ENCODE data around the gene PCDHGB6. TPM values are rescaled to one million over a fixed set of nuclear protein-coding genes. Genes with fewer than 3 reads are reported as not detected.

Gene PCDHGB6
- total RNA-seq, 1 experiment from 2014 or later, result 6.0 TPM

DNA sequence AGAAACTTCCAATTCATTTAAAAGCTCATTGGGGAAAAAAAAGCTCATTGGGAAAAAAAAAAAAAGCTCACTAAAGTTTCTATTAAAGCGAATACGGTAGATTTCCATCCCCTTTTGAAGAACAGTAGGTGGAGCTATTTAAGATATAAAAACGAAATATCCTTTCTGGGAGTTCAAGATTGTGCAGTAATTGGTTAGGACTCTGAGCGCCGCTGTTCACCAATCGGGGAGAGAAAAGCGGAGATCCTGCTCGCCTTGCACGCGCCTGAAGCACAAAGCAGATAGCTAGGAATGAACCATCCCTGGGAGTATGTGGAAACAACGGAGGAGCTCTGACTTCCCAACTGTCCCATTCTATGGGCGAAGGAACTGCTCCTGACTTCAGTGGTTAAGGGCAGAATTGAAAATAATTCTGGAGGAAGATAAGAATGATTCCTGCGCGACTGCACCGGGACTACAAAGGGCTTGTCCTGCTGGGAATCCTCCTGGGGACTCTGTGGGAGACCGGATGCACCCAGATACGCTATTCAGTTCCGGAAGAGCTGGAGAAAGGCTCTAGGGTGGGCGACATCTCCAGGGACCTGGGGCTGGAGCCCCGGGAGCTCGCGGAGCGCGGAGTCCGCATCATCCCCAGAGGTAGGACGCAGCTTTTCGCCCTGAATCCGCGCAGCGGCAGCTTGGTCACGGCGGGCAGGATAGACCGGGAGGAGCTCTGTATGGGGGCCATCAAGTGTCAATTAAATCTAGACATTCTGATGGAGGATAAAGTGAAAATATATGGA, 22.7 kb downstream of the PCDHGB6 start, which contains the start of gene PCDHGA12 (continued):
- TF ChIP-seq E2F1 (CRISPR knock-in tag; IDR thresholded peaks at IDR 0.05), result no peak
- TF ChIP-seq MYBL2 (CRISPR knock-in tag; IDR thresholded peaks at IDR 0.05), result no peak
- TF ChIP-seq, protein P1, sequence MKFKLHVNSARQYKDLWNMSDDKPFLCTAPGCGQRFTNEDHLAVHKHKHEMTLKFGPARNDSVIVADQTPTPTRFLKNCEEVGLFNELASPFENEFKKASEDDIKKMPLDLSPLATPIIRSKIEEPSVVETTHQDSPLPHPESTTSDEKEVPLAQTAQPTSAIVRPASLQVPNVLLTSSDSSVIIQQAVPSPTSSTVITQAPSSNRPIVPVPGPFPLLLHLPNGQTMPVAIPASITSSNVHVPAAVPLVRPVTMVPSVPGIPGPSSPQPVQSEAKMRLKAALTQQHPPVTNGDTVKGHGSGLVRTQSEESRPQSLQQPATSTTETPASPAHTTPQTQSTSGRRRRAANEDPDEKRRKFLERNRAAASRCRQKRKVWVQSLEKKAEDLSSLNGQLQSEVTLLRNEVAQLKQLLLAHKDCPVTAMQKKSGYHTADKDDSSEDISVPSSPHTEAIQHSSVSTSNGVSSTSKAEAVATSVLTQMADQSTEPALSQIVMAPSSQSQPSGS (CRISPR knock-in tag; IDR thresholded peaks at IDR 0.05; ENCODE audit: borderline replicate concordance, low read depth), result no peak
- no peak for TF ChIP-seq EMX1 (CRISPR knock-in tag; IDR thresholded peaks at IDR 0.05)
- no peak for TF ChIP-seq PRRX2 (CRISPR knock-in tag; IDR thresholded peaks at IDR 0.05)
- TF ChIP-seq, protein P2, sequence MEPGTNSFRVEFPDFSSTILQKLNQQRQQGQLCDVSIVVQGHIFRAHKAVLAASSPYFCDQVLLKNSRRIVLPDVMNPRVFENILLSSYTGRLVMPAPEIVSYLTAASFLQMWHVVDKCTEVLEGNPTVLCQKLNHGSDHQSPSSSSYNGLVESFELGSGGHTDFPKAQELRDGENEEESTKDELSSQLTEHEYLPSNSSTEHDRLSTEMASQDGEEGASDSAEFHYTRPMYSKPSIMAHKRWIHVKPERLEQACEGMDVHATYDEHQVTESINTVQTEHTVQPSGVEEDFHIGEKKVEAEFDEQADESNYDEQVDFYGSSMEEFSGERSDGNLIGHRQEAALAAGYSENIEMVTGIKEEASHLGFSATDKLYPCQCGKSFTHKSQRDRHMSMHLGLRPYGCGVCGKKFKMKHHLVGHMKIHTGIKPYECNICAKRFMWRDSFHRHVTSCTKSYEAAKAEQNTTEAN (CRISPR knock-in tag; IDR thresholded peaks at IDR 0.05), result no peak
- no peak for TF ChIP-seq ZNF121 (CRISPR knock-in tag; IDR thresholded peaks at IDR 0.05)
- TF ChIP-seq SMAD4 (CRISPR knock-in tag; IDR thresholded peaks at IDR 0.05), result no peak
- no peak for TF ChIP-seq ATF3 (CRISPR knock-in tag; conservative IDR thresholded peaks at IDR 0.05)
- TF ChIP-seq NFATC4 (CRISPR knock-in tag; IDR thresholded peaks at IDR 0.05), result no peak

DNA sequence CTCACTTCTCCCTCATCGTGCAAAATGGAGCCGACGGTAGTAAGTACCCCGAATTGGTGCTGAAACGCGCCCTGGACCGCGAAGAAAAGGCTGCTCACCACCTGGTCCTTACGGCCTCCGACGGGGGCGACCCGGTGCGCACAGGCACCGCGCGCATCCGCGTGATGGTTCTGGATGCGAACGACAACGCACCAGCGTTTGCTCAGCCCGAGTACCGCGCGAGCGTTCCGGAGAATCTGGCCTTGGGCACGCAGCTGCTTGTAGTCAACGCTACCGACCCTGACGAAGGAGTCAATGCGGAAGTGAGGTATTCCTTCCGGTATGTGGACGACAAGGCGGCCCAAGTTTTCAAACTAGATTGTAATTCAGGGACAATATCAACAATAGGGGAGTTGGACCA, 23.5 kb downstream of the PCDHGB6 start:
- Mint-ChIP-seq H3K36me3 (peaks cover 66% of the 10 kb centered on the region), H3K27me3 (ENCODE audit: low read depth) (no peaks in the 10 kb centered on the region), H3K27ac (no peak overlapping the region), H3K4me3 (no peak overlapping the region), H3K4me1 (no peaks in the 10 kb centered on the region), H3K9me3 (peaks cover 56% of the 10 kb centered on the region)
- ChIA-PET CTCF (interaction anchor here (0.9 to 2.7 kb wide), 18 partner anchors 9 to 197 kb away, joined by 3 to 28 read pairs (median 8); partner anchors contain the start of genes PCDHGA10, PCDHGA11, PCDHGA2 and PCDHGA4), POLR2A (no interaction called here)
- DNase-seq (ENCODE audit: low spot score) (no peak), ATAC-seq (no peak)
- TF ChIP-seq NFE2L1 (CRISPR knock-in tag; IDR thresholded peaks at IDR 0.05) (no peak), ELF4 (CRISPR knock-in tag; IDR thresholded peaks at IDR 0.05; ENCODE audit: low read depth) (no peak), ETV6 (CRISPR knock-in tag; IDR thresholded peaks at IDR 0.05) (no peak), KAT7 (CRISPR knock-in tag; IDR thresholded peaks at IDR 0.05; ENCODE audit: borderline replicate concordance) (no peak), FOXK1 (CRISPR knock-in tag; IDR thresholded peaks at IDR 0.05) (no peak), MLX (CRISPR knock-in tag; IDR thresholded peaks at IDR 0.05) (no peak), SMAD3 (CRISPR knock-in tag; IDR thresholded peaks at IDR 0.05; ENCODE audit: borderline replicate concordance) (no peak), E2F4 (CRISPR knock-in tag; IDR thresholded peaks at IDR 0.05; ENCODE audit: borderline replicate concordance, low read depth) (no peak)
- TF ChIP-seq, protein P3, sequence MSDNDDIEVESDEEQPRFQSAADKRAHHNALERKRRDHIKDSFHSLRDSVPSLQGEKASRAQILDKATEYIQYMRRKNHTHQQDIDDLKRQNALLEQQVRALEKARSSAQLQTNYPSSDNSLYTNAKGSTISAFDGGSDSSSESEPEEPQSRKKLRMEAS (CRISPR knock-in tag; IDR thresholded peaks at IDR 0.05), result no peak
- TF ChIP-seq, protein P4, sequence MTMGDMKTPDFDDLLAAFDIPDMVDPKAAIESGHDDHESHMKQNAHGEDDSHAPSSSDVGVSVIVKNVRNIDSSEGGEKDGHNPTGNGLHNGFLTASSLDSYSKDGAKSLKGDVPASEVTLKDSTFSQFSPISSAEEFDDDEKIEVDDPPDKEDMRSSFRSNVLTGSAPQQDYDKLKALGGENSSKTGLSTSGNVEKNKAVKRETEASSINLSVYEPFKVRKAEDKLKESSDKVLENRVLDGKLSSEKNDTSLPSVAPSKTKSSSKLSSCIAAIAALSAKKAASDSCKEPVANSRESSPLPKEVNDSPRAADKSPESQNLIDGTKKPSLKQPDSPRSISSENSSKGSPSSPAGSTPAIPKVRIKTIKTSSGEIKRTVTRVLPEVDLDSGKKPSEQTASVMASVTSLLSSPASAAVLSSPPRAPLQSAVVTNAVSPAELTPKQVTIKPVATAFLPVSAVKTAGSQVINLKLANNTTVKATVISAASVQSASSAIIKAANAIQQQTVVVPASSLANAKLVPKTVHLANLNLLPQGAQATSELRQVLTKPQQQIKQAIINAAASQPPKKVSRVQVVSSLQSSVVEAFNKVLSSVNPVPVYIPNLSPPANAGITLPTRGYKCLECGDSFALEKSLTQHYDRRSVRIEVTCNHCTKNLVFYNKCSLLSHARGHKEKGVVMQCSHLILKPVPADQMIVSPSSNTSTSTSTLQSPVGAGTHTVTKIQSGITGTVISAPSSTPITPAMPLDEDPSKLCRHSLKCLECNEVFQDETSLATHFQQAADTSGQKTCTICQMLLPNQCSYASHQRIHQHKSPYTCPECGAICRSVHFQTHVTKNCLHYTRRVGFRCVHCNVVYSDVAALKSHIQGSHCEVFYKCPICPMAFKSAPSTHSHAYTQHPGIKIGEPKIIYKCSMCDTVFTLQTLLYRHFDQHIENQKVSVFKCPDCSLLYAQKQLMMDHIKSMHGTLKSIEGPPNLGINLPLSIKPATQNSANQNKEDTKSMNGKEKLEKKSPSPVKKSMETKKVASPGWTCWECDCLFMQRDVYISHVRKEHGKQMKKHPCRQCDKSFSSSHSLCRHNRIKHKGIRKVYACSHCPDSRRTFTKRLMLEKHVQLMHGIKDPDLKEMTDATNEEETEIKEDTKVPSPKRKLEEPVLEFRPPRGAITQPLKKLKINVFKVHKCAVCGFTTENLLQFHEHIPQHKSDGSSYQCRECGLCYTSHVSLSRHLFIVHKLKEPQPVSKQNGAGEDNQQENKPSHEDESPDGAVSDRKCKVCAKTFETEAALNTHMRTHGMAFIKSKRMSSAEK (CRISPR knock-in tag; IDR thresholded peaks at IDR 0.05; ENCODE audit: borderline replicate concordance), result no peak
- TF ChIP-seq, protein P5, sequence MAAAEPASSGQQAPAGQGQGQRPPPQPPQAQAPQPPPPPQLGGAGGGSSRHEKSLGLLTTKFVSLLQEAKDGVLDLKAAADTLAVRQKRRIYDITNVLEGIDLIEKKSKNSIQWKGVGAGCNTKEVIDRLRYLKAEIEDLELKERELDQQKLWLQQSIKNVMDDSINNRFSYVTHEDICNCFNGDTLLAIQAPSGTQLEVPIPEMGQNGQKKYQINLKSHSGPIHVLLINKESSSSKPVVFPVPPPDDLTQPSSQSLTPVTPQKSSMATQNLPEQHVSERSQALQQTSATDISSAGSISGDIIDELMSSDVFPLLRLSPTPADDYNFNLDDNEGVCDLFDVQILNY (CRISPR knock-in tag; IDR thresholded peaks at IDR 0.05), result no peak
- TF ChIP-seq, protein P6, sequence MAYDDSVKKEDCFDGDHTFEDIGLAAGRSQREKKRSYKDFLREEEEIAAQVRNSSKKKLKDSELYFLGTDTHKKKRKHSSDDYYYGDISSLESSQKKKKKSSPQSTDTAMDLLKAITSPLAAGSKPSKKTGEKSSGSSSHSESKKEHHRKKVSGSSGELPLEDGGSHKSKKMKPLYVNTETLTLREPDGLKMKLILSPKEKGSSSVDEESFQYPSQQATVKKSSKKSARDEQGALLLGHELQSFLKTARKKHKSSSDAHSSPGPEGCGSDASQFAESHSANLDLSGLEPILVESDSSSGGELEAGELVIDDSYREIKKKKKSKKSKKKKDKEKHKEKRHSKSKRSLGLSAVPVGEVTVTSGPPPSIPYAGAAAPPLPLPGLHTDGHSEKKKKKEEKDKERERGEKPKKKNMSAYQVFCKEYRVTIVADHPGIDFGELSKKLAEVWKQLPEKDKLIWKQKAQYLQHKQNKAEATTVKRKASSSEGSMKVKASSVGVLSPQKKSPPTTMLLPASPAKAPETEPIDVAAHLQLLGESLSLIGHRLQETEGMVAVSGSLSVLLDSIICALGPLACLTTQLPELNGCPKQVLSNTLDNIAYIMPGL (CRISPR knock-in tag; IDR thresholded peaks at IDR 0.05), result no peak

Measured in WTC11 (cell line).